K562 (cell line): ENCODE results near the gene IRS1. TPM values are rescaled to one million over a fixed set of nuclear protein-coding genes. Genes with fewer than 3 reads are reported as not detected.

Source experiments
- ATAC-seq: fragments of 200-7000 bp; cut with Tn5 transposase; 3 replicates; pipeline ENCODE4 v1.9.1; 2020; ENCODE audit warnings: moderate library complexity
- BruUV-seq: library from RNA; stranded (reverse); fragments of 400-500 nt; replicated peaks from 2 replicates; lab custom pipeline; 2021; lab: Mats Ljungman, UMichigan
- CTCF ChIA-PET: fragments of 300-600 bp; formaldehyde crosslinking; extraction: SDS; loops from one replicate; lab custom pipeline; 2021; ENCODE audit warnings: low intra/inter-chr PET ratio; lab: Yijun Ruan, JAX
- POLR2A ChIA-PET: fragments of 300-600, 350-650 bp; sonication (Branson Sonifier 250); formaldehyde crosslinking; extraction: SDS; loops from one replicate; lab custom pipeline; 2021; ENCODE audit warnings: antibody characterized with exemption, inconsistent platforms; lab: Yijun Ruan, JAX
- DNase-seq, 4 experiments: peaks; one replicate each; pipeline versions ENCODE4 v3.0.0 to v3.0.0-alpha.2; 2011 to 2018; ENCODE audit warnings: low spot score in 3 of 4, mixed read lengths in 3 of 4; ENCODE audit errors: extremely low read depth in 1 of 4
- FAIRE-seq: peaks from 2 replicates; lab custom pipeline; 2011; peaks lifted over from hg19 to GRCh38; lab: Jason Lieb, UNC
- H2AFZ ChIP-seq: 2 replicates; pipeline ENCODE4 v1.6.0; 2011; ENCODE audit warnings: low read depth, low read length, control low read depth, inconsistent platforms
- H3K27ac ChIP-seq: fragments of 200-600 bp; 3 replicates; pipeline ENCODE4 v1.8.0; 2011; ENCODE audit warnings: low read depth, mild to moderate bottlenecking, control low read depth, inconsistent platforms, low read length, moderate library complexity, mixed read lengths; ENCODE audit errors: extremely low read depth
- H3K27me3 ChIP-seq, 2 experiments: fragments of 300-600 bp in 1 of 2; 2 replicates in 1 of 2; 3 replicates in 1 of 2; pipeline versions ENCODE4 v1.6.0 to v1.8.0; 2011; ENCODE audit warnings: inconsistent platforms in 2 of 2, low read length in 2 of 2, mild to moderate bottlenecking in 1 of 2, mixed read lengths in 1 of 2, moderate library complexity in 1 of 2; ENCODE audit not compliant: control insufficient read depth in 2 of 2, insufficient read depth in 2 of 2
- H3K36me3 ChIP-seq: fragments of 300-600 bp; 3 replicates; pipeline ENCODE4 v1.8.0; 2011; ENCODE audit warnings: mild to moderate bottlenecking, low read length, inconsistent platforms; ENCODE audit not compliant: control insufficient read depth, insufficient read depth
- H3K4me1 ChIP-seq, 2 experiments: fragments of 200-600 bp in 1 of 2; replicated peaks in 1 of 2; 2 replicates in 1 of 2; 3 replicates in 1 of 2; pipeline versions ENCODE4 v1.5.1 to v1.8.0; 2011; ENCODE audit warnings: inconsistent platforms in 2 of 2, low read length in 2 of 2, mild to moderate bottlenecking in 1 of 2, mixed read lengths in 1 of 2, moderate library complexity in 1 of 2; ENCODE audit not compliant: control insufficient read depth in 2 of 2, insufficient read depth in 2 of 2
- H3K4me2 ChIP-seq: 2 replicates; pipeline ENCODE4 v1.6.1; 2011; ENCODE audit warnings: low read length, control low read depth, inconsistent platforms, mixed read lengths; ENCODE audit not compliant: insufficient read depth
- H3K4me3 ChIP-seq: fragments of 200-600 bp; sonication (generic), shearing (Covaris generic); 2 replicates; pipeline ENCODE4 v1.5.1; 2016; ENCODE audit warnings: control low read depth, inconsistent platforms
- H3K79me2 ChIP-seq: fragments of 200-600 bp; 3 replicates; pipeline ENCODE4 v1.8.0; 2011; ENCODE audit warnings: low read length, inconsistent platforms; ENCODE audit not compliant: control insufficient read depth, insufficient read depth
- H3K9ac ChIP-seq, 2 experiments: 2 replicates each; pipeline versions ENCODE4 v1.6.0 to v1.6.1; 2011; ENCODE audit warnings: low read depth in 2 of 2, low read length in 2 of 2, control low read depth in 1 of 2, inconsistent platforms in 1 of 2, mild to moderate bottlenecking in 1 of 2, mixed read lengths in 1 of 2; ENCODE audit not compliant: insufficient read depth in 1 of 2
- H3K9me1 ChIP-seq: one replicate; pipeline ENCODE4 v1.6.0; 2011; ENCODE audit warnings: inconsistent platforms, mild to moderate bottlenecking, low read length, moderate library complexity; ENCODE audit not compliant: control insufficient read depth, insufficient read depth
- H3K9me3 ChIP-seq: replicated peaks from 2 replicates; pipeline ENCODE4 v1.5.1; 2011; ENCODE audit warnings: low read depth, low read length, inconsistent platforms; ENCODE audit not compliant: control insufficient read depth, insufficient read depth
- H4K20me1 ChIP-seq: replicated peaks from 2 replicates; pipeline ENCODE4 v1.6.1; 2011; ENCODE audit warnings: low read length, inconsistent platforms, mixed read lengths; ENCODE audit not compliant: control insufficient read depth, insufficient read depth
- DACH1 ChIP-seq: fragments of 450-650 bp; IDR thresholded peaks from 2 replicates; pipeline ENCODE4 v1.6.1; 2018; ENCODE audit not compliant: partially characterized antibody
- KDM2B ChIP-seq: fragments of 250-450 bp; sonication (Bioruptor Pico); IDR thresholded peaks from 2 replicates; pipeline ENCODE4 v1.8.0; 2021; ENCODE audit warnings: mild to moderate bottlenecking, moderate library complexity
- L3MBTL2 ChIP-seq: fragments of 450-650 bp; IDR thresholded peaks from 2 replicates; pipeline ENCODE4 v1.6.1; 2016; ENCODE audit warnings: mild to moderate bottlenecking, moderate library complexity
- SETDB1 ChIP-seq: IDR thresholded peaks from one replicate; pipeline ENCODE4 v1.6.1; 2012; ENCODE audit warnings: low read length, control low read depth, inconsistent platforms
- TCF3 ChIP-seq: sonication (generic); formaldehyde crosslinking; IDR thresholded peaks from 2 replicates; pipeline ENCODE4 v1.4.0; 2020; ENCODE audit warnings: mild to moderate bottlenecking, missing genetic modification reagents
- YBX1 ChIP-seq: fragments of 450-650 bp; IDR thresholded peaks from 2 replicates; pipeline ENCODE4 v1.7.1; 2016; ENCODE audit warnings: mild to moderate bottlenecking
- YY1 ChIP-seq, 3 experiments: IDR thresholded peaks; 2 replicates each; pipeline ENCODE4 v1.6.1; 2011; ENCODE audit warnings: low read length in 2 of 3, mild to moderate bottlenecking in 2 of 3, moderate library complexity in 2 of 3, borderline replicate concordance in 1 of 3, control low read depth in 1 of 3, low read depth in 1 of 3; ENCODE audit not compliant: insufficient read depth in 3 of 3, insufficient replicate concordance in 2 of 3, control insufficient read depth in 1 of 3, insufficient read length in 1 of 3; ENCODE audit errors: extremely low read depth in 1 of 3
- ZNF551 ChIP-seq: fragments of 250-450 bp; sonication (Bioruptor Pico); IDR thresholded peaks from 2 replicates; pipeline ENCODE4 v1.5.0; 2021; ENCODE audit warnings: mild to moderate bottlenecking, moderate library complexity
- WGBS: fragments of 100-300 bp; shearing (Covaris generic); methylation state at CpG from one replicate; pipeline ENCODE4 v1.1.6; 2016; ENCODE audit warnings: low coverage, mixed read lengths; ENCODE audit not compliant: insufficient coverage; ENCODE audit errors: missing lambda C conversion rate; 5-methylcytosine and 5-hydroxymethylcytosine counted together
- in situ Hi-C: fragments of 300-500 bp; cut with MboI; formaldehyde crosslinking; loops from 4 replicates; pipeline ENCODE4 v1.15.0; 2018; ENCODE audit warnings: inconsistent platforms, mixed read lengths
- intact Hi-C: fragments of 100-400 bp; cut with micrococcal nuclease; formaldehyde crosslinking; loops from 2 replicates; pipeline ENCODE4 v1.14.2; 2022
- polyA plus RNA-seq, 8 experiments: library from polyadenylated mRNA; depleted of rRNA in 4 of 8; stranded (reverse) in 5 of 8; unstranded in 3 of 8; fragments of >200 nt; fragmentation: Nextera tagmentation in 2 of 8; fragmentation: Illumina TruSeq in 1 of 8; extraction: Ambion mirVana in 2 of 8; extraction: Trizol in 1 of 8; gene quantifications; 2 replicates each; pipeline versions ENCODE4 v1.2.1 to v1.2.3, GENCODE V29; 2011 to 2014; ENCODE audit warnings: inconsistent platforms in 1 of 8, missing spikeins in 1 of 8
- total RNA-seq, 7 experiments: library from RNA; depleted of rRNA in 6 of 7; stranded (reverse); fragments of >200 nt in 6 of 7; fragmentation: Illumina TruSeq in 2 of 7; extraction: Trizol in 2 of 7; gene quantifications; 2 replicates each; pipeline versions ENCODE4 v1.2.1 to v1.2.3, GENCODE V29; 2011 to 2021; ENCODE audit warnings: low replicate concordance in 1 of 7
- TF ChIP-seq, protein P1 (sequence below), 2 experiments: IDR thresholded peaks; 2 replicates each; pipeline ENCODE4 v1.6.1; 2012; ENCODE audit warnings: improper control_type of control experiment in 2 of 2, low read depth in 2 of 2, low read length in 2 of 2, borderline replicate concordance in 1 of 2
- TF ChIP-seq, protein P2 (sequence below), 2 experiments: IDR thresholded peaks in 1 of 2; conservative IDR thresholded peaks in 1 of 2; 2 replicates each; pipeline ENCODE4 v1.6.1; 2016; ENCODE audit warnings: low read depth in 2 of 2, mild to moderate bottlenecking in 1 of 2, missing compliant biosample characterization in 1 of 2, missing genetic modification characterization in 1 of 2, moderate library complexity in 1 of 2
- TF ChIP-seq, protein P3 (sequence below): fragments of 250-450 bp; sonication (Bioruptor Pico); IDR thresholded peaks from 2 replicates; pipeline ENCODE4 v1.6.1; 2021; ENCODE audit warnings: mild to moderate bottlenecking
- TF ChIP-seq, protein P4 (sequence below): fragments of 250-450 bp; sonication (Bioruptor Pico); IDR thresholded peaks from 2 replicates; pipeline ENCODE4 v1.5.0; 2021
- TF ChIP-seq, protein P5 (sequence below): IDR thresholded peaks from 3 replicates; pipeline ENCODE4 v1.6.1; 2011; ENCODE audit warnings: borderline replicate concordance, mild to moderate bottlenecking; ENCODE audit not compliant: insufficient read length, insufficient read depth

IRS1 gene
- total and polyA plus RNA-seq, 9 of the 15 experiments (the other 6 are each of a cell fraction or from before 2014, with no cell fraction given) = under 0.01 to 0.31 (median 0.08) TPM; not detected in 1

DNA sequence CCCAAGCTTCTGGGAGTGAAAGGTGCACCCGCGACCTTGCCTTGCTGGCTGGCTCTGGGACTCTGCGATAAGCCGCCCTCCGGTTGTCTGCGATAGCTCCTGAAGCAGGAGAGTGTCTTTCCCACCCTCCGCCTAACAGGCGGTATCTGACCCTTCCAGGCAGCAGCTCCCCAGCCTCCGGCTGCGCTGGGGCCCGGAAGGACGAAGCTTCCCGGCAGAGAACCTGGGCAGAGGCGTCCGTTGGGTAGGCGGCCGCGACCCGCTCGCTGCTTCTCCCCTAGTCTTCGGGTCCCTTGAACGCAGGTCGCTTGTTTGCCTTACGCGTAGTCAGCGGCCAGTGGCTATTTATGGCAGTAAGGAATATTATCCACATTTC is 35.8 kb upstream of the IRS1 start:
- TSS peak; percentile 68 for BruUV-seq
- peak; percentile 76 to 91 (median 82) for DNase-seq
- Histone ChIP-seq H3K27ac (peak overlapping the region; percentile 100), H3K79me2 (peaks cover 78% of the 10 kb centered on the region), H3K4me1 (peaks cover 5 to 9% of the 10 kb centered on the region in 2 experiments), H3K4me3 (peak overlapping the region; percentile 75), H3K36me3 (peaks cover 11% of the 10 kb centered on the region; the same call in 2 of the 3 replicates), H3K9ac (peak overlapping the region; percentile 95 to 97), H4K20me1 (no peaks in the 10 kb centered on the region), H3K9me3 (no peaks in the 10 kb centered on the region), H3K9me1 (no peaks in the 10 kb centered on the region), H3K4me2 (peak overlapping the region; percentile 89), H3K27me3 (no peaks in the 10 kb centered on the region), H2AFZ (peak overlapping the region; percentile 77)
- peak; percentile 96 for FAIRE-seq
- in situ Hi-C loops = no loop called here
- ATAC-seq = peak; percentile 68
- ChIA-PET POLR2A (interaction anchor here (0.6 to 2.6 kb wide), 8 partner anchors 8 to 299 kb away, joined by 3 to 16 read pairs (median 4); no protein-coding TSS in a partner anchor), CTCF (no interaction called here)
- WGBS = under 1% methylated on average over 21 of the region's 26 CpGs
- intact Hi-C loops = no loop called here
- TF ChIP-seq DACH1 (no peak), ZNF551 (no peak), TCF3 (CRISPR knock-in tag) (peak; percentile 96), L3MBTL2 (no peak), SETDB1 (no peak), YY1 (IDR thresholded peaks at IDR 0.05; ENCODE audit: borderline replicate concordance in 1 of 3, control insufficient read depth in 1 of 3, extremely low read depth in 1 of 3, insufficient read depth in 3 of 3, insufficient read length in 1 of 3, insufficient replicate concordance in 2 of 3, low read depth in 1 of 3, low read length in 2 of 3) (peak in 2 of 3 experiments; percentile 14 to 34), YBX1 (no peak), KDM2B (no peak)
- TF ChIP-seq, protein P1, sequence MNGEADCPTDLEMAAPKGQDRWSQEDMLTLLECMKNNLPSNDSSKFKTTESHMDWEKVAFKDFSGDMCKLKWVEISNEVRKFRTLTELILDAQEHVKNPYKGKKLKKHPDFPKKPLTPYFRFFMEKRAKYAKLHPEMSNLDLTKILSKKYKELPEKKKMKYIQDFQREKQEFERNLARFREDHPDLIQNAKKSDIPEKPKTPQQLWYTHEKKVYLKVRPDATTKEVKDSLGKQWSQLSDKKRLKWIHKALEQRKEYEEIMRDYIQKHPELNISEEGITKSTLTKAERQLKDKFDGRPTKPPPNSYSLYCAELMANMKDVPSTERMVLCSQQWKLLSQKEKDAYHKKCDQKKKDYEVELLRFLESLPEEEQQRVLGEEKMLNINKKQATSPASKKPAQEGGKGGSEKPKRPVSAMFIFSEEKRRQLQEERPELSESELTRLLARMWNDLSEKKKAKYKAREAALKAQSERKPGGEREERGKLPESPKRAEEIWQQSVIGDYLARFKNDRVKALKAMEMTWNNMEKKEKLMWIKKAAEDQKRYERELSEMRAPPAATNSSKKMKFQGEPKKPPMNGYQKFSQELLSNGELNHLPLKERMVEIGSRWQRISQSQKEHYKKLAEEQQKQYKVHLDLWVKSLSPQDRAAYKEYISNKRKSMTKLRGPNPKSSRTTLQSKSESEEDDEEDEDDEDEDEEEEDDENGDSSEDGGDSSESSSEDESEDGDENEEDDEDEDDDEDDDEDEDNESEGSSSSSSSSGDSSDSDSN (IDR thresholded peaks at IDR 0.05; ENCODE audit: borderline replicate concordance in 1 of 2, low read depth in 2 of 2, low read length in 2 of 2) = peak; percentile 94 to 99; a peak in 3 of 4 replicates
- TF ChIP-seq, protein P2, sequence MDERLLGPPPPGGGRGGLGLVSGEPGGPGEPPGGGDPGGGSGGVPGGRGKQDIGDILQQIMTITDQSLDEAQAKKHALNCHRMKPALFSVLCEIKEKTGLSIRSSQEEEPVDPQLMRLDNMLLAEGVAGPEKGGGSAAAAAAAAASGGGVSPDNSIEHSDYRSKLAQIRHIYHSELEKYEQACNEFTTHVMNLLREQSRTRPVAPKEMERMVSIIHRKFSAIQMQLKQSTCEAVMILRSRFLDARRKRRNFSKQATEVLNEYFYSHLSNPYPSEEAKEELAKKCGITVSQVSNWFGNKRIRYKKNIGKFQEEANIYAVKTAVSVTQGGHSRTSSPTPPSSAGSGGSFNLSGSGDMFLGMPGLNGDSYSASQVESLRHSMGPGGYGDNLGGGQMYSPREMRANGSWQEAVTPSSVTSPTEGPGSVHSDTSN (CRISPR knock-in tag; IDR thresholded peaks at IDR 0.05; ENCODE audit: low read depth) = no peak
- TF ChIP-seq, protein P2 (tag; conservative IDR thresholded peaks at IDR 0.05; ENCODE audit: low read depth) = no peak
- TF ChIP-seq, protein P3, sequence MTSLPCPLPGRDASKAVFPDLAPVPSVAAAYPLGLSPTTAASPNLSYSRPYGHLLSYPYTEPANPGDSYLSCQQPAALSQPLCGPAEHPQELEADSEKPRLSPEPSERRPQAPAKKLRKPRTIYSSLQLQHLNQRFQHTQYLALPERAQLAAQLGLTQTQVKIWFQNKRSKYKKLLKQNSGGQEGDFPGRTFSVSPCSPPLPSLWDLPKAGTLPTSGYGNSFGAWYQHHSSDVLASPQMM (CRISPR knock-in tag) = no peak
- TF ChIP-seq, protein P4, sequence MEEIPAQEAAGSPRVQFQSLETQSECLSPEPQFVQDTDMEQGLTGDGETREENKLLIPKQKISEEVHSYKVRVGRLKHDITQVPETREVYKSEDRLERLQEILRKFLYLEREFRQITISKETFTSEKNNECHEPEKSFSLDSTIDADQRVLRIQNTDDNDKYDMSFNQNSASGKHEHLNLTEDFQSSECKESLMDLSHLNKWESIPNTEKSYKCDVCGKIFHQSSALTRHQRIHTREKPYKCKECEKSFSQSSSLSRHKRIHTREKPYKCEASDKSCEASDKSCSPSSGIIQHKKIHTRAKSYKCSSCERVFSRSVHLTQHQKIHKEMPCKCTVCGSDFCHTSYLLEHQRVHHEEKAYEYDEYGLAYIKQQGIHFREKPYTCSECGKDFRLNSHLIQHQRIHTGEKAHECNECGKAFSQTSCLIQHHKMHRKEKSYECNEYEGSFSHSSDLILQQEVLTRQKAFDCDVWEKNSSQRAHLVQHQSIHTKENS (CRISPR knock-in tag) = no peak
- TF ChIP-seq, protein P5, sequence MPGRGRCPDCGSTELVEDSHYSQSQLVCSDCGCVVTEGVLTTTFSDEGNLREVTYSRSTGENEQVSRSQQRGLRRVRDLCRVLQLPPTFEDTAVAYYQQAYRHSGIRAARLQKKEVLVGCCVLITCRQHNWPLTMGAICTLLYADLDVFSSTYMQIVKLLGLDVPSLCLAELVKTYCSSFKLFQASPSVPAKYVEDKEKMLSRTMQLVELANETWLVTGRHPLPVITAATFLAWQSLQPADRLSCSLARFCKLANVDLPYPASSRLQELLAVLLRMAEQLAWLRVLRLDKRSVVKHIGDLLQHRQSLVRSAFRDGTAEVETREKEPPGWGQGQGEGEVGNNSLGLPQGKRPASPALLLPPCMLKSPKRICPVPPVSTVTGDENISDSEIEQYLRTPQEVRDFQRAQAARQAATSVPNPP = no peak
